Suprapubic skin (tissue), 4 donors: ENCODE results near the gene JUP.

Source experiments
- CTCF ChIP-seq, 2 donors: fragments of 200-600 bp in 1 of 2; fragments of 450-650 bp in 1 of 2; sonication (generic) in 1 of 2; IDR thresholded peaks; one replicate each; pipeline ENCODE4 v1.5.1; 2016 to 2019; ENCODE audit warnings: antibody characterized with exemption in 2 of 2, mild to moderate bottlenecking in 1 of 2, moderate library complexity in 1 of 2
- POLR2A ChIP-seq, 2 donors: fragments of 450-650 bp; IDR thresholded peaks; one replicate each; pipeline ENCODE4 v1.6.1; 2017; ENCODE audit warnings: antibody characterized with exemption in 2 of 2, mild to moderate bottlenecking in 2 of 2, moderate library complexity in 2 of 2
- POLR2AphosphoS5 ChIP-seq, 3 donors: sonication (generic); formaldehyde crosslinking; IDR thresholded peaks; one replicate each; pipeline ENCODE4 v1.6.1; 2017; ENCODE audit warnings: antibody characterized with exemption in 3 of 3

- TF ChIP-seq POLR2AphosphoS5 (IDR thresholded peaks at IDR 0.05) (no peak), CTCF (IDR thresholded peaks at IDR 0.05) (no peak), POLR2A (IDR thresholded peaks at IDR 0.05) (no peak)
These were observed 14.3 kb downstream of the JUP start for GRCh38 chr17:41772218-41772585.
